ENCODE results near the gene WDR38.

Gene WDR38

GRCh38 chr9:124886461-124886860 lies 33.2 kb downstream of the WDR38 start:
- DNase-seq: no peak

- DNase-seq: no peak
These were observed 33.7 kb downstream of the WDR38 start for GRCh38 chr9:124886866-124887492.

- no peak for DNase-seq
These were observed 34.6 kb downstream of the WDR38 start for GRCh38 chr9:124887832-124888231.

- no peak for DNase-seq
These were observed 35.7 kb downstream of the WDR38 start for GRCh38 chr9:124889006-124889405.

- no peak for DNase-seq
These were observed 36.9 kb downstream of the WDR38 start for GRCh38 chr9:124890179-124890578.

GRCh38 chr9:124894035-124894740 lies 40.9 kb downstream of the WDR38 start:
- no peak for DNase-seq

- DNase-seq: peak; percentile 60
These were observed 41.5 kb downstream of the WDR38 start for GRCh38 chr9:124894741-124895170.

GRCh38 chr9:124897570-124898460 lies 44.6 kb downstream of the WDR38 start:
- DNase-seq: no peak

- DNase-seq: no peak
These were observed 46.6 kb downstream of the WDR38 start for GRCh38 chr9:124899845-124900244.

GRCh38 chr9:124906966-124907365 lies 53.7 kb downstream of the WDR38 start:
- DNase-seq: no peak
